SK-N-MC (cell line): ENCODE data around the gene RBMS1.

ENCODE experiments used
- FOXP2 ChIP-seq: optimal IDR thresholded peaks from 2 replicates; pipeline ENCODE3; 2011; ENCODE audit warnings: mild to moderate bottlenecking, moderate library complexity; ENCODE audit not compliant: insufficient read depth; ENCODE audit errors: extremely low read length, control extremely low read depth
- POLR2AphosphoS5 ChIP-seq: IDR thresholded peaks from 2 replicates; pipeline ENCODE4 v1.6.1; 2012; ENCODE audit warnings: mild to moderate bottlenecking, low read depth, low read length, borderline replicate concordance

- no peak for TF ChIP-seq FOXP2
- TF ChIP-seq POLR2AphosphoS5: no peak
Measured at GRCh38 chr2:160408173-160408958, 85.2 kb downstream of the RBMS1 start.
